SH-SY5Y (cell line): Measurements from ENCODE around the gene CYP2S1.

Experiments used
- GATA2 ChIP-seq: IDR thresholded peaks from 2 replicates; pipeline ENCODE4 v1.6.1; 2011; ENCODE audit warnings: mild to moderate bottlenecking, low read depth, low read length
- GATA3 ChIP-seq: IDR thresholded peaks from 2 replicates; pipeline ENCODE4 v1.6.1; 2011; ENCODE audit warnings: low read depth, mild to moderate bottlenecking, low read length, moderate library complexity

DNA sequence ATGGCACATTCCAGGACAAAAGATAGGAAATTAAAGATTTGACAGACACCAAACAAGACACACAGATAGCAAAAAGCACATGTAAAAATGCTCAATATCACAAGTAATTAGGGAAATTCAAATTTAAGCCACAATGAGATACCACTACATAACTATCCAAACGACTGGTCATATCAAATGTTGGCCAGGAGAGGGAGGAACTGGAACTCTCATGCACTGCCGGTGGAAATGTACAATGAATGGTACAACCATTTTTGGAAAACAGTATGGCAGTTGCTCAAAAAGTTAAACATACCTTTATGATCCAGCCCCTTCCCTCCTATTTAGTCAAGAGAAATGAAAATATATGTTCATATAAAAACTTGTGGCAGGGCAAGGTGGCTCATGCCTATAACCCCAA lies 36.8 kb upstream of the CYP2S1 start:
- no peak for TF ChIP-seq GATA3
- no peak for TF ChIP-seq GATA2
